ENCODE data around the gene SUPV3L1.
"Not testable (repeated sequence)": the region's sequence is repeated elsewhere in the genome, so short reads cannot be mapped to it uniquely, and the experiment has no call there.

SUPV3L1 gene

GRCh38 chr10:69232736-69233480, 52.9 kb downstream of the SUPV3L1 start:
- DNase-seq = peak; percentile 17

- DNase-seq = no peak
These were observed 54.4 kb downstream of the SUPV3L1 start for GRCh38 chr10:69234447-69234846.

DNA sequence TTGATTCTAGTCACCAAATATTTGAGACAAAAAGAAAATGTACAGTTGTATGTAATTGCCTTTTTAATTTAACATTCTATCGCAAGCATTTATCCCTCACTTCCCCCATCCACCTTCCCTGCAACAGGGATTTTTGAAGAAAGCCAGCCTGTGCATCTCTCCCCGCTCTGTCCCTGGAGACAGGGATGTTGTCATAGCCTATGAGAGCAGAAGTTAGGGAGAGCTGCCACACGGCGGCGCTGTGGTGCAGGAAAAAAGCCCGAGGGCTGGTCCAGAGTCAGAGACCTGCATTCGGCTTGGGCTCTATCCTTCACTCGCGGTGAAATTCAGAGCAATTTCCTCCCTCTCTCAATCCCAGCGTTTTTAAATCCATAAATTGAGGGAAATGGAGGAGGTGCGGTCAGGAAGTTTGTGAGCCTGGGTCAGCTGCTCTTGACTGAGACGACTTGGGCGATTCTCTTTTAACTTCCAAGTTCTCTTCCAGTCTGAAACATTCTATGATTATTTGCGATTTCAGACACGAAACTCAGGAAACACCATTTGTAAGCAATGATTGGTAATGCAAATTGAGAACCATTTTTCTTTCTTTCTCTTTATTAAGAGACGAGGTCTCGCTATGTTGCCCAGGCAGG, 57.6 kb downstream of the SUPV3L1 start:
- DNase-seq = peak; percentile 70

DNA sequence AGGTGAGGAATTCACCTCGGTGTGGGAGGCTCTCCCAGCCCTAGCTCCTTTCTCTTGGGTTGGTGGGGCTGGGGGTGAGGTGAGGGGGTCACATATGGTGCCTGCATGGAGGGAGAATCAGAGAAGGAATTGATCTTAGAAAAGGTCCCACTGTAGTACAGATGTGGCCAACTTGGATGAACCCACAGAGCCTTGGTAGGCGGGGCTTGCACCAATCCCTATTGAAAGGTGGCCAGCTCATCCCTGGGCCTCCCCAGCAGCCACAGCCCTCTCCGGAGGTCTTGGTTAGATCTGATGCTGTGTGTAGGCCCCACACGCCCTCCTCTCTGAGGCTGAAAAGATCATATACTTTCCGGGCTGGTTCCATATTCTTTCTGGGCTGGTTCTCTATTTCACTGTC, 59.1 kb downstream of the SUPV3L1 start:
- no peak for DNase-seq

DNA sequence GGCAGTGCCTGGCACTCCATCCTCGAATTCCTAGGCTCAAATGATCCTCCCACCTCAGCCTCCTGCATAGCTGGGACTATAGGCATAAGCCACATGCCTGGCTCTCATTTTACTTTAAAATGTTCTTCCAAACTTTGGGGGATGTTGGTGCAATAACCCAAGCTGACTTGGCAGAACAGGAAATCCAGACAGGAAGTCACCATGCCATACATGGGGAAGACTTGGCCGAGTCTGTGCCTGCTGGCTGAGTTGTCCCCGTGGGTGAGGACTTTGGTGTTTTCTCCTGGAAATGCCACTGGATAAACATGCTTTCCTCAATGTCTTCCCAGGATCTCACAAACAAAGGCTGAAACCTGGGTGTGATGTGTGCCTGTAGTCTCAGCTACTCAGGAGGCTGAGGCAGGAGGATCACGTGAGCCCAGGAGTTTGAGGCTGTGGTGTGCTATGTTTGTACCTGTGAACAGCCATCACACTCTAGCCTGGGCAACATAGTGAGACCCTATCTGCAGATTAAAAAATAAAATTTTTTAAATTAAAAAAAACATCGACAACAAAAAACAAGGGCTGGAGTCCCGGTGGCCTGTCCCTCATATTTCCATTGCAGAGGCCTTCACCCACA, 59.9 kb downstream of the SUPV3L1 start:
- DNase-seq = no peak

GRCh38 chr10:69240455-69240854, 60.4 kb downstream of the SUPV3L1 start:
- no peak for DNase-seq

- DNase-seq = no peak
These were observed 61.5 kb downstream of the SUPV3L1 start for GRCh38 chr10:69241575-69241974.

- DNase-seq = no peak
These were observed 62.2 kb downstream of the SUPV3L1 start for GRCh38 chr10:69242040-69242851.

GRCh38 chr10:69242852-69243212, 62.8 kb downstream of the SUPV3L1 start:
- DNase-seq = no peak

DNA sequence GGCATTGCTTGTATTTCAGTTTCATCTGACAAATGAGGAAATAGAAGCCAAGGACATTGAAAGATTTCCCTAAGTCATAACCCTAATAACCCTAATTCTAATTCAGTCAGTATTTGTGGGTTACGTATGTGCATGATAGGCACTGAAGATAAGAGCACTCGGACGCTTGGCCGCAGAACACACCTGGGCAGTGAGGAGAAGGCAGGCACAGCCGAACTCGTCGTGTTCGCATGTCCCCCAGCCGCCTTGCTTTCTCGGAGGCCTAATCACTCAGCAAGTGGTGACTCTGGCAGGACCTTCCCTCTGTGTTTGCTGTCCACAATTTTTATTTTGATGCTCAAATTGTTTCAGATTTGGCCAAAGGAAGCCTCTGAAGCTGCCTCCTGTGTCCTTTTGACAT, 63.8 kb downstream of the SUPV3L1 start:
- DNase-seq = no peak

DNA sequence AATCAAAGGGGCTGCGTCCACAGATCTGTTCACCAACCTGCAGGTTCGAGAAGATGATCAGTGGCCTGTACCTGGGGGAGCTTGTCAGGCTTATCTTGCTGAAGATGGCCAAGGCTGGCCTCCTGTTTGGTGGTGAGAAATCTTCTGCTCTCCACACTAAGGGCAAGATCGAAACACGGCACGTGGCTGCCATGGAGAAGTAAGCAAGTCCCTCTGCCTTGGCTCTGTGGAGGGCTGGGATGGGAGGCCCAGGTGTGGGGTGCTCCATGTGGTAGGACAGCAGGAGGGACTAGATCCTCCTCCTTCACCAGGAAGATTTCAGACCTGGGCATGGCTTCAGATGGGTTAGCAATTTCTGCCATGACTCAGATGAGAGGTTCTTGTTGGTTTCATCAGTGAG, 66.0 kb downstream of the SUPV3L1 start:
- no peak for DNase-seq

- DNase-seq = no peak
These were observed 66.7 kb downstream of the SUPV3L1 start for GRCh38 chr10:69246581-69247312.

DNA sequence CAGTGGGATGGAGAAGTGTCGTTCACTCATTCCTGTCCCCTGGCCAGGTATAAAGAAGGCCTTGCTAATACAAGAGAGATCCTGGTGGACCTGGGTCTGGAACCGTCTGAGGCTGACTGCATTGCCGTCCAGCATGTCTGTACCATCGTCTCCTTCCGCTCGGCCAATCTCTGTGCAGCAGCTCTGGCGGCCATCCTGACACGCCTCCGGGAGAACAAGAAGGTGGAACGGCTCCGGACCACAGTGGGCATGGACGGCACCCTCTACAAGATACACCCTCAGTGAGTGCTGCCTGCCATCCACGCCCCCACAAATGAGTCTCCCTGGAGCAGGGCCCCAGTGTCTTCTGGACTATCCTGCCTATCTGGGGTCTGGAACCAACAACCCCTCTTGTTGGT, 67.3 kb downstream of the SUPV3L1 start:
- no peak for DNase-seq

- no peak for DNase-seq
These were observed 68.2 kb downstream of the SUPV3L1 start for GRCh38 chr10:69248117-69248730.

GRCh38 chr10:69250041-69250440, 70.0 kb downstream of the SUPV3L1 start:
- no peak for DNase-seq

GRCh38 chr10:69251417-69251816, 71.4 kb downstream of the SUPV3L1 start:
- not testable (repeated sequence) for DNase-seq

DNA sequence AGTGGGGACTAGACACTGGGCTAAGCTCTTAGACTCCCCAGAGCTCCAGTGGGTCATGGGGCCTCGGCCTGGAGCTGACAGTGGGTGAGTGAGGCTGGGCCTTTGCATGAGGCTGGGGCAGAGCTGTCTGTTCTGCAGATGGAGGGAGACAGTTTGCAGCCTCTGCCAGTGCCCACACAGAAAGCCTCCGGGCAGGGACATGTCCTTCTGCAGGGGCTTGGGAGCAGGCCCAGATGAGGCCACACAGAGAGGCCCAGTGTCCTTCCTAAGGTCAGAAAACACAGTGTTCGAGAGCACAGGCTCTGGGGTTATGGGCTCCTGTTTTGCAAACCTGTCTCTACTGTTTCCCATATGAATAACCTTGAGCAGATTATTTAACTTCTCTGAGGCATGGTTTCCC, 73.1 kb downstream of the SUPV3L1 start:
- DNase-seq = no peak

GRCh38 chr10:69254877-69255276, 74.8 kb downstream of the SUPV3L1 start:
- no peak for DNase-seq
